ENCODE measurements around the gene GRIK4. TPM values are rescaled to one million over a fixed set of nuclear protein-coding genes. Genes with fewer than 3 reads are reported as not detected.

GRIK4 gene
- total RNA-seq, 1 donor from 2014 or later = 0.06 TPM

DNA sequence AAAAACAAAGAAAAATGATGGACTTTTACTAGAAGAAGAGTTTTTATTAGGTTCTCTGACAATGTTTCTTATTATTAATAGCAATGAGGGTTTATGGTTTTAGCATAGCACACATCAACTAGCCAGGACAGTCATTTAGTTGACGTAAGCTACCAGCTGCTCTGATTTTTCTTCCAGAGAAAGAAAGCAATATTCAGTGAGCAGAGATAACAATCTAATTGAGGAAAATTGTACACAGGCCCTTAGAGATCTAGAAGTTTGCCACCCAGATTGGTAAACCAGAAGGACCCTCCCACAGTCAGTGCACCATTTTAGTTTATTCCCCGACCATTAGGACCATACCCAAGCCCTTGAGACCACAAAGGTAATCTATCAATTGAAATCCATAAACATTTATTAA is 483.6 kb downstream of the GRIK4 start:
- no peak overlapping the region for H3K4me3 ChIP-seq (ENCODE audit: low read depth, low read length)
- no peak for DNase-seq (ENCODE audit: low read depth)

DNA sequence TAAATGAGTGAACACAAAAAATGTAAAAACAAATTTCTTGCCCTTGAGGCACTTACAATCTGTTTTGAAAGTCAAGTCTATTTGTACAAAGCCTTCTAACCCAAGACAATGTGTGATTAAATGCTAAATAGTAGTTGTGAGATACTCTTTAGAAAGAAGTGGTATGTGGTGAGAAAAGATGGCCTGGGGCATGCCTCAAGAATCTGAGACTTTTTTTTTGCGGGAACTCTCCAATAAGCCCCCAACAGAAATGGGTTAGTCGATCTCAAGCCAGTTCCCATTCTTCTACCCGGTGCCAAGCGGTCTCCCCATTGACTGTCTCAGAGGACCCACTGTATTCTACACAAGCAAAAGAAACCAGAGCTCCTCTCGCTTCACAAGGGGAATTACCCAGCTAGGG is 485.4 kb downstream of the GRIK4 start:
- no peak overlapping the region for H3K4me3 ChIP-seq (ENCODE audit: low read depth, low read length)
- TF ChIP-seq, protein P1, sequence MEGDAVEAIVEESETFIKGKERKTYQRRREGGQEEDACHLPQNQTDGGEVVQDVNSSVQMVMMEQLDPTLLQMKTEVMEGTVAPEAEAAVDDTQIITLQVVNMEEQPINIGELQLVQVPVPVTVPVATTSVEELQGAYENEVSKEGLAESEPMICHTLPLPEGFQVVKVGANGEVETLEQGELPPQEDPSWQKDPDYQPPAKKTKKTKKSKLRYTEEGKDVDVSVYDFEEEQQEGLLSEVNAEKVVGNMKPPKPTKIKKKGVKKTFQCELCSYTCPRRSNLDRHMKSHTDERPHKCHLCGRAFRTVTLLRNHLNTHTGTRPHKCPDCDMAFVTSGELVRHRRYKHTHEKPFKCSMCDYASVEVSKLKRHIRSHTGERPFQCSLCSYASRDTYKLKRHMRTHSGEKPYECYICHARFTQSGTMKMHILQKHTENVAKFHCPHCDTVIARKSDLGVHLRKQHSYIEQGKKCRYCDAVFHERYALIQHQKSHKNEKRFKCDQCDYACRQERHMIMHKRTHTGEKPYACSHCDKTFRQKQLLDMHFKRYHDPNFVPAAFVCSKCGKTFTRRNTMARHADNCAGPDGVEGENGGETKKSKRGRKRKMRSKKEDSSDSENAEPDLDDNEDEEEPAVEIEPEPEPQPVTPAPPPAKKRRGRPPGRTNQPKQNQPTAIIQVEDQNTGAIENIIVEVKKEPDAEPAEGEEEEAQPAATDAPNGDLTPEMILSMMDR (conservative IDR thresholded peaks at IDR 0.05; ENCODE audit: low read depth, low read length) = no peak
- DNase-seq (ENCODE audit: low read depth) = no peak

More for the DNA sequence above, 483.6 kb downstream of the GRIK4 start:
- TF ChIP-seq, protein P1 (conservative IDR thresholded peaks at IDR 0.05; ENCODE audit: low read depth, low read length) = no peak

DNA sequence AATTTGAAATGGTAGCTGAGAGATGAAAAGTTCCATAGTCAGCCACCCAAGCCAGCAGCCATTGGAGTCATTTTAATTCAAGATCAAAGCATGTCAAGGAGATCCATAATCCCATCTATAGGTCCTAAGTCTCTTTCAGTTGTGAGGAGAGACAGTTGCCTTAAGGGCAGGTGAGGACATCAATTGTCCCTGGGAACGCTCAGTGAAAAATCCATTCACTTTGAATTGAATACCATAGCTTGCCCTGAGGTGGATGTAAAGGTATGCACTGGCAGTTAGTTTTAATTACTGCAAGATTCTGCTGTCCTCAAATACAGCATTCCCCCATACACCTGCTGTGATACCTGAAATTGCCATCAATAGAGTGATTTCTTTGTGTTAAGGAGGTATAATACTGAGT is 487.0 kb downstream of the GRIK4 start:
- no peak for DNase-seq (ENCODE audit: low read depth)
- TF ChIP-seq, protein P1 (conservative IDR thresholded peaks at IDR 0.05; ENCODE audit: low read depth, low read length) = no peak
- H3K4me3 ChIP-seq (ENCODE audit: low read depth, low read length) = no peak overlapping the region

DNA sequence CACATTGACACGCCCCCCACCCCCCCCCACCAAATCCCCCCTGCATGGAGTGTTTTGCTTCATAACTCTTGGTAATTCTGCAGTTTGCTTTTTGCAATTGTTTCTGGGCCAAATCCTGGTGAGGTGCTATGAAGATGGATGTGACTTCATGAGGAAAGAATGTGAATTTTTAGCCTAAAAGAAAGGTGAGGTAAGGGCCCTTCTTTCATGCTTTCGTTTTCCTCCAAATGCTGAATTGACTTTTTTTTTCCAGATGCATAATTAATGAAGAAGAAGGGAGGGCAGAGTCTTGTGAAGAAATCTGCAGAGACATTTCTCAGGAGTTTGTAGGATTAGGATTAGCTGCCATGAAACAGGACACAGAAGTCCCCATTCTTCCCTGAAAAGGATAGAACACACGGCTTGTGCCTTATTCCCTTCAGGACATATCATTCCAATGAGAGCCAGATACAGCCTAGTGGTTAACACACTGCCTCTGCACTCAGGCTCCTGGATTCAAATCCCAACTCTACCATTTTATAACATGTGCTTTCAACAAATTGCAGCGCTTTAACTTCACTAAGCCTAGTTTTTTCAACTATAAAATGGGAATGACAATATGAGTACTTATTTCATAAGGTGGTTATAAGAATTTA is 492.8 kb downstream of the GRIK4 start:
- no peak for DNase-seq (ENCODE audit: low read depth)
- TF ChIP-seq, protein P1 (conservative IDR thresholded peaks at IDR 0.05; ENCODE audit: low read depth, low read length) = no peak
- H3K4me3 ChIP-seq (ENCODE audit: low read depth, low read length) = no peak overlapping the region

DNA sequence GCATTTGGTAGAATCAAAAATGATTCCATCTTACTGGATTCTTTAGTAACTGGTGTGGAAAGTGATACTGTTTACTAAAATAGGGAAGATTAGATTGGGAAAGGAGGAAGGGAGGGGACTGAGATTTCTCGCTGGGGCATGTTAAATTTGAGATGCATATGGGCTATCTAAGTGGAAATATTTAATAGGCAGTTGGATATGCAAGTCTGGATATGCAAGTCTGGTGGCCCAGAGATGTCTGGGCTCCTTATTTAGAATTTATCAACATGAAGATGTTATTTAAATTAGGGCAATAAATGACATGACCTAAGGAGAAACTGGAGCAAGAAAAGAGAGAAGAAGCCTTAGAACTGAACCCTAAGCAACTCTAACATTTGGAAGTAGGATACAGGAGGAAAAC is 495.4 kb downstream of the GRIK4 start:
- H3K4me3 ChIP-seq (ENCODE audit: low read depth, low read length) = no peak overlapping the region
- TF ChIP-seq, protein P1 (conservative IDR thresholded peaks at IDR 0.05; ENCODE audit: low read depth, low read length) = no peak
- DNase-seq (ENCODE audit: low read depth) = no peak

DNA sequence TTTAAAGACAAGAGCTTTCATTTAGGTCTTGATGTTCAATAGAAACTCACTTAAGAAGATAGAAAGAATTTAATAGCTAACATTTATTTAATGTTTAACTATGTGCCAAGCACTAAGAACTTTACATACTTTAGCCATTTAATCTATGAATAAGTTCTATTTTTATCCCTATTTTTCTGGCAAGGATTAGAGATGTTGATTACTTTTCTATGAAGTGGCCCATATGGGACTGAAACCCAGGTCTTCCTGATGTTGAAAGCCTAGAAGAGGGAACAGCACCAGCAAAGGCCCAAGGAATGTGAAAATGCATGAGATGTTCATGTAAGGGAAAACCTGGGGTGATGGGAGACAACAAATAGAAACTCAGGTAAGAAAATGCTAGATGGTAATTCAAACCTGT is 497.0 kb downstream of the GRIK4 start:
- DNase-seq (ENCODE audit: low read depth) = no peak
- TF ChIP-seq, protein P1 (conservative IDR thresholded peaks at IDR 0.05; ENCODE audit: low read depth, low read length) = no peak
- no peak overlapping the region for H3K4me3 ChIP-seq (ENCODE audit: low read depth, low read length)

DNA sequence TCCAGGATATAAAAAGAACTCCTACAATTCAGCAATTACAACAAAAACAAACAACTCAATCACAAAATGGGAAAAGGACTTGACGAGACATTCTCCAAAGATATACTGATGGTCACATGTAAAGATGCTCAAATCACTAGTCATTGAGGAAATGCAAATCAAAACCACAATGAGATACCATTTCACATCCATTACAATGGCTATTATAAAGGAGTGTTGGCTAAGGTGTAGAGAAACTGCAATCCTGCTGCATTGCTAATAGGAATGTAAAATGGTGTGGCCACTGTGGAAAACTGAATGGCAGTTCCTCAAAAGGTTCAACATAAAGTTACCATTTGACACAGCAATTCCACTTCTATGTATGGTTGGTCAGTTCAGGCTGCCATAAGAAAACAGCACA is 500.5 kb downstream of the GRIK4 start:
- H3K4me3 ChIP-seq (ENCODE audit: low read depth, low read length) = no peak overlapping the region
- DNase-seq (ENCODE audit: low read depth) = no peak
- TF ChIP-seq, protein P1 (conservative IDR thresholded peaks at IDR 0.05; ENCODE audit: low read depth, low read length) = no peak
